Activated CD4-positive, alpha-beta T cell treated with anti-CD3 and anti-CD28 coated beads, Interleukin-2, amount 50 U/mL, for 16 hours (primary cell): ENCODE measurements around the gene AFM.

Experiments used
- DNase-seq: peaks from one replicate; pipeline ENCODE4 v3.0.0-alpha.2; 2020

AFM gene

GRCh38 chr4:73481358-73481757 is at the start of gene AFM:
Gene AFM (plus strand): TSS chr4:73481745. CDS start chr4:73481776, 31 bp downstream.
- no peak for DNase-seq

- no peak for DNase-seq
Measured at GRCh38 chr4:73431813-73432168, 49.8 kb upstream of the AFM start.

GRCh38 chr4:73432169-73433000 is 49.2 kb upstream of the AFM start:
- no peak for DNase-seq

- DNase-seq = no peak
Measured at GRCh38 chr4:73433140-73433539, 48.4 kb upstream of the AFM start.

- DNase-seq = no peak
Measured at GRCh38 chr4:73434311-73434710, 47.2 kb upstream of the AFM start.

- no peak for DNase-seq
Measured at GRCh38 chr4:73435984-73436383, 45.6 kb upstream of the AFM start, which contains the start of gene AFP. Gene AFP (plus strand): TSS chr4:73436221. CDS start chr4:73436263, 42 bp downstream.

- DNase-seq = no peak
Measured at GRCh38 chr4:73436674-73437557, 44.6 kb upstream of the AFM start.

- DNase-seq = no peak
Measured at GRCh38 chr4:73437558-73437956, 44.0 kb upstream of the AFM start.

GRCh38 chr4:73438048-73438447 is 43.5 kb upstream of the AFM start:
- DNase-seq = no peak

- no peak for DNase-seq
Measured at GRCh38 chr4:73438582-73439215, 42.8 kb upstream of the AFM start.

- no peak for DNase-seq
Measured at GRCh38 chr4:73439445-73439844, 42.1 kb upstream of the AFM start.

GRCh38 chr4:73439991-73440390 is 41.6 kb upstream of the AFM start:
- no peak for DNase-seq

- no peak for DNase-seq
Measured at GRCh38 chr4:73440653-73441052, 40.9 kb upstream of the AFM start.

- DNase-seq = no peak
Measured at GRCh38 chr4:73442275-73442674, 39.3 kb upstream of the AFM start.

- no peak for DNase-seq
Measured at GRCh38 chr4:73443224-73443623, 38.3 kb upstream of the AFM start.

- no peak for DNase-seq
Measured at GRCh38 chr4:73445383-73446335, 35.9 kb upstream of the AFM start.

GRCh38 chr4:73446336-73446938 is 35.1 kb upstream of the AFM start:
- DNase-seq = peak; percentile 55

GRCh38 chr4:73447671-73448070 is 33.9 kb upstream of the AFM start:
- no peak for DNase-seq

GRCh38 chr4:73448448-73449203 is 32.9 kb upstream of the AFM start:
- DNase-seq = no peak

- no peak for DNase-seq
Measured at GRCh38 chr4:73450398-73451004, 31.0 kb upstream of the AFM start.

- DNase-seq = no peak
Measured at GRCh38 chr4:73451404-73451803, 30.1 kb upstream of the AFM start.
